Testis (tissue), 2 donors: ENCODE results near the gene LNP1.

Experiments used
- POLR2A ChIP-seq: fragments of 450-650 bp; IDR thresholded peaks from one replicate; pipeline ENCODE4 v1.6.1; 2017; ENCODE audit warnings: antibody characterized with exemption, mild to moderate bottlenecking, moderate library complexity
- TF ChIP-seq, protein P1 (sequence below), 3 experiments: fragments of 450-650 bp in 2 of 3; fragments of 200-600 bp in 1 of 3; sonication (generic) in 1 of 3; IDR thresholded peaks; one replicate each; pipeline ENCODE4 v1.5.1; 2016 to 2019; ENCODE audit warnings: antibody characterized with exemption in 3 of 3, mild to moderate bottlenecking in 2 of 3, moderate library complexity in 1 of 3

DNA sequence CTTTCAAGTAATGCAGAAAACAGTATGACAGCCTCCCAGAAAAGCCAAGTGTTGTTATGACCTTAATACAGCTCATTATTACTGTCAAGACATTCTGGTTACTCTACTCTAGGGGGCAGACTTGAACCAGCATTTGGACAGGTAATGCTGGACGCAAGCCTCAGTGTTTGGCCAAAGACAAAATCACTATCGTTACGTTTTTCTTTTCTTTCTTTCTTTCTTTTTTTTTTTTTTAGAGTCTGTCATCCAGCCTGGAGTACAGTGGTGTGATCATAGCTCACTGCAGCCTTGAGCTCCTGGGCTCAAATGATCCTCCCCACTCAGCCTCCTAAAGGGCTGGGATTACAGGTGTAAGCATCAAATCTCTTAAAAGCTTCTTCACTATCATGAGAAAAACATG is 61.7 kb downstream of the LNP1 start:
- TF ChIP-seq, protein P1, sequence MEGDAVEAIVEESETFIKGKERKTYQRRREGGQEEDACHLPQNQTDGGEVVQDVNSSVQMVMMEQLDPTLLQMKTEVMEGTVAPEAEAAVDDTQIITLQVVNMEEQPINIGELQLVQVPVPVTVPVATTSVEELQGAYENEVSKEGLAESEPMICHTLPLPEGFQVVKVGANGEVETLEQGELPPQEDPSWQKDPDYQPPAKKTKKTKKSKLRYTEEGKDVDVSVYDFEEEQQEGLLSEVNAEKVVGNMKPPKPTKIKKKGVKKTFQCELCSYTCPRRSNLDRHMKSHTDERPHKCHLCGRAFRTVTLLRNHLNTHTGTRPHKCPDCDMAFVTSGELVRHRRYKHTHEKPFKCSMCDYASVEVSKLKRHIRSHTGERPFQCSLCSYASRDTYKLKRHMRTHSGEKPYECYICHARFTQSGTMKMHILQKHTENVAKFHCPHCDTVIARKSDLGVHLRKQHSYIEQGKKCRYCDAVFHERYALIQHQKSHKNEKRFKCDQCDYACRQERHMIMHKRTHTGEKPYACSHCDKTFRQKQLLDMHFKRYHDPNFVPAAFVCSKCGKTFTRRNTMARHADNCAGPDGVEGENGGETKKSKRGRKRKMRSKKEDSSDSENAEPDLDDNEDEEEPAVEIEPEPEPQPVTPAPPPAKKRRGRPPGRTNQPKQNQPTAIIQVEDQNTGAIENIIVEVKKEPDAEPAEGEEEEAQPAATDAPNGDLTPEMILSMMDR (IDR thresholded peaks at IDR 0.05), result peak; percentile 54 to 85 (median 59)
- TF ChIP-seq POLR2A, result no peak
